K562 (cell line): Measurements from ENCODE around the gene LRRFIP2. TPM values are rescaled to one million over a fixed set of nuclear protein-coding genes. Genes with fewer than 3 reads are reported as not detected.

Experiments
- ATAC-seq: fragments of 200-7000 bp; cut with Tn5 transposase; 3 replicates; pipeline ENCODE4 v1.9.1; 2020; ENCODE audit warnings: moderate library complexity
- BruUV-seq: library from RNA; stranded (reverse); fragments of 400-500 nt; replicated peaks from 2 replicates; lab custom pipeline; 2021; lab: Mats Ljungman, UMichigan
- CTCF ChIA-PET: fragments of 300-600 bp; formaldehyde crosslinking; extraction: SDS; loops from one replicate; lab custom pipeline; 2021; ENCODE audit warnings: low intra/inter-chr PET ratio; lab: Yijun Ruan, JAX
- POLR2A ChIA-PET: fragments of 300-600, 350-650 bp; sonication (Branson Sonifier 250); formaldehyde crosslinking; extraction: SDS; loops from one replicate; lab custom pipeline; 2021; ENCODE audit warnings: antibody characterized with exemption, inconsistent platforms; lab: Yijun Ruan, JAX
- DNase-seq, 4 experiments: peaks; one replicate each; pipeline versions ENCODE4 v3.0.0 to v3.0.0-alpha.2; 2011 to 2018; ENCODE audit warnings: low spot score in 3 of 4, mixed read lengths in 3 of 4; ENCODE audit errors: extremely low read depth in 1 of 4
- FAIRE-seq: peaks from 2 replicates; lab custom pipeline; 2011; peaks lifted over from hg19 to GRCh38; lab: Jason Lieb, UNC
- H2AFZ ChIP-seq: 2 replicates; pipeline ENCODE4 v1.6.0; 2011; ENCODE audit warnings: low read depth, low read length, control low read depth, inconsistent platforms
- H3K27ac ChIP-seq: fragments of 200-600 bp; 3 replicates; pipeline ENCODE4 v1.8.0; 2011; ENCODE audit warnings: low read depth, mild to moderate bottlenecking, control low read depth, inconsistent platforms, low read length, moderate library complexity, mixed read lengths; ENCODE audit errors: extremely low read depth
- H3K27me3 ChIP-seq, 2 experiments: fragments of 300-600 bp in 1 of 2; 2 replicates in 1 of 2; 3 replicates in 1 of 2; pipeline versions ENCODE4 v1.6.0 to v1.8.0; 2011; ENCODE audit warnings: inconsistent platforms in 2 of 2, low read length in 2 of 2, mild to moderate bottlenecking in 1 of 2, mixed read lengths in 1 of 2, moderate library complexity in 1 of 2; ENCODE audit not compliant: control insufficient read depth in 2 of 2, insufficient read depth in 2 of 2
- H3K36me3 ChIP-seq: fragments of 300-600 bp; 3 replicates; pipeline ENCODE4 v1.8.0; 2011; ENCODE audit warnings: mild to moderate bottlenecking, low read length, inconsistent platforms; ENCODE audit not compliant: control insufficient read depth, insufficient read depth
- H3K4me1 ChIP-seq, 2 experiments: fragments of 200-600 bp in 1 of 2; replicated peaks in 1 of 2; 2 replicates in 1 of 2; 3 replicates in 1 of 2; pipeline versions ENCODE4 v1.5.1 to v1.8.0; 2011; ENCODE audit warnings: inconsistent platforms in 2 of 2, low read length in 2 of 2, mild to moderate bottlenecking in 1 of 2, mixed read lengths in 1 of 2, moderate library complexity in 1 of 2; ENCODE audit not compliant: control insufficient read depth in 2 of 2, insufficient read depth in 2 of 2
- H3K4me2 ChIP-seq: 2 replicates; pipeline ENCODE4 v1.6.1; 2011; ENCODE audit warnings: low read length, control low read depth, inconsistent platforms, mixed read lengths; ENCODE audit not compliant: insufficient read depth
- H3K4me3 ChIP-seq: fragments of 200-600 bp; sonication (generic), shearing (Covaris generic); 2 replicates; pipeline ENCODE4 v1.5.1; 2016; ENCODE audit warnings: control low read depth, inconsistent platforms
- H3K79me2 ChIP-seq: fragments of 200-600 bp; 3 replicates; pipeline ENCODE4 v1.8.0; 2011; ENCODE audit warnings: low read length, inconsistent platforms; ENCODE audit not compliant: control insufficient read depth, insufficient read depth
- H3K9ac ChIP-seq, 2 experiments: 2 replicates each; pipeline versions ENCODE4 v1.6.0 to v1.6.1; 2011; ENCODE audit warnings: low read depth in 2 of 2, low read length in 2 of 2, control low read depth in 1 of 2, inconsistent platforms in 1 of 2, mild to moderate bottlenecking in 1 of 2, mixed read lengths in 1 of 2; ENCODE audit not compliant: insufficient read depth in 1 of 2
- H3K9me1 ChIP-seq: one replicate; pipeline ENCODE4 v1.6.0; 2011; ENCODE audit warnings: inconsistent platforms, mild to moderate bottlenecking, low read length, moderate library complexity; ENCODE audit not compliant: control insufficient read depth, insufficient read depth
- H3K9me3 ChIP-seq: replicated peaks from 2 replicates; pipeline ENCODE4 v1.5.1; 2011; ENCODE audit warnings: low read depth, low read length, inconsistent platforms; ENCODE audit not compliant: control insufficient read depth, insufficient read depth
- H4K20me1 ChIP-seq: replicated peaks from 2 replicates; pipeline ENCODE4 v1.6.1; 2011; ENCODE audit warnings: low read length, inconsistent platforms, mixed read lengths; ENCODE audit not compliant: control insufficient read depth, insufficient read depth
- BRD4 ChIP-seq: fragments of 200-600 bp; sonication (generic); IDR thresholded peaks from 2 replicates; pipeline ENCODE4 v1.6.1; 2017; ENCODE audit warnings: inconsistent platforms
- DDX20 ChIP-seq: fragments of 450-650 bp; IDR thresholded peaks from 2 replicates; pipeline ENCODE4 v1.6.1; 2016; ENCODE audit warnings: missing genetic modification characterization, low read depth, mild to moderate bottlenecking, missing compliant biosample characterization, moderate library complexity
- E2F5 ChIP-seq: sonication (generic); formaldehyde crosslinking; IDR thresholded peaks from 2 replicates; pipeline ENCODE4 v1.8.0; 2022; ENCODE audit warnings: mild to moderate bottlenecking, missing genetic modification reagents
- HNRNPL ChIP-seq: fragments of 200-400 bp; formaldehyde crosslinking; IDR thresholded peaks from 2 replicates; pipeline ENCODE4 v1.6.1; 2017; ENCODE audit warnings: low read depth, mild to moderate bottlenecking, low read length
- HSF4 ChIP-seq: fragments of 250-450 bp; sonication (Bioruptor Pico); IDR thresholded peaks from 2 replicates; pipeline ENCODE4 v2.1.2; 2022; ENCODE audit warnings: mild to moderate bottlenecking, moderate library complexity, borderline replicate concordance
- MTA3 ChIP-seq: fragments of 450-650 bp; formaldehyde crosslinking; IDR thresholded peaks from 2 replicates; pipeline ENCODE4 v1.6.1; 2017; ENCODE audit warnings: mild to moderate bottlenecking, borderline replicate concordance
- RUNX1 ChIP-seq: sonication (generic); IDR thresholded peaks from 2 replicates; pipeline ENCODE4 v1.6.1; 2016; ENCODE audit warnings: antibody characterized with exemption, low read depth
- SMC3 ChIP-seq: conservative IDR thresholded peaks from 2 replicates; pipeline ENCODE4 v1.6.1; 2011; ENCODE audit warnings: low read depth, low read length, improper control_type of control experiment; ENCODE audit not compliant: insufficient read depth
- TEAD2 ChIP-seq: fragments of 450-650 bp; IDR thresholded peaks from 2 replicates; pipeline ENCODE4 v1.6.1; 2016; ENCODE audit warnings: missing genetic modification characterization, control low read depth, missing compliant biosample characterization
- TEAD4 ChIP-seq, 2 experiments: sonication (generic) in 1 of 2; formaldehyde crosslinking in 1 of 2; IDR thresholded peaks; 2 replicates each; pipeline versions ENCODE4 v1.6.1 to v1.8.0; 2012 to 2022; ENCODE audit warnings: borderline replicate concordance in 1 of 2, inconsistent platforms in 1 of 2, low read length in 1 of 2, mild to moderate bottlenecking in 1 of 2, missing genetic modification reagents in 1 of 2
- ZBED1 ChIP-seq: IDR thresholded peaks from 2 replicates; pipeline ENCODE4 v1.6.1; 2014
- ZBTB7A ChIP-seq: IDR thresholded peaks from 2 replicates; pipeline ENCODE4 v1.6.1; 2011; ENCODE audit warnings: low read depth, mild to moderate bottlenecking, low read length, moderate library complexity, borderline replicate concordance; ENCODE audit not compliant: control insufficient read depth
- ZNF197 ChIP-seq: fragments of 200-800 bp; sonication (Bioruptor generic); IDR thresholded peaks from 2 replicates; pipeline ENCODE4 v1.6.1; 2016; ENCODE audit warnings: low read depth, missing genetic modification characterization, missing compliant biosample characterization
- ZNF324 ChIP-seq: fragments of 250-450 bp; sonication (Bioruptor Pico); IDR thresholded peaks from 2 replicates; pipeline ENCODE4 v1.4.0; 2020; ENCODE audit warnings: mild to moderate bottlenecking
- ZNF507 ChIP-seq: conservative IDR thresholded peaks from 2 replicates; pipeline ENCODE4 v1.6.1; 2017; ENCODE audit warnings: missing genetic modification characterization, missing compliant biosample characterization
- ZNF511 ChIP-seq: sonication (generic); formaldehyde crosslinking; IDR thresholded peaks from 2 replicates; pipeline ENCODE4 v1.8.0; 2022; ENCODE audit warnings: mild to moderate bottlenecking, missing genetic modification reagents
- WGBS: fragments of 100-300 bp; shearing (Covaris generic); methylation state at CpG from one replicate; pipeline ENCODE4 v1.1.6; 2016; ENCODE audit warnings: low coverage, mixed read lengths; ENCODE audit not compliant: insufficient coverage; ENCODE audit errors: missing lambda C conversion rate; 5-methylcytosine and 5-hydroxymethylcytosine counted together
- in situ Hi-C: fragments of 300-500 bp; cut with MboI; formaldehyde crosslinking; loops from 4 replicates; pipeline ENCODE4 v1.15.0; 2018; ENCODE audit warnings: inconsistent platforms, mixed read lengths
- intact Hi-C: fragments of 100-400 bp; cut with micrococcal nuclease; formaldehyde crosslinking; loops from 2 replicates; pipeline ENCODE4 v1.14.2; 2022
- polyA plus RNA-seq, 8 experiments: library from polyadenylated mRNA; depleted of rRNA in 4 of 8; stranded (reverse) in 5 of 8; unstranded in 3 of 8; fragments of >200 nt; fragmentation: Nextera tagmentation in 2 of 8; fragmentation: Illumina TruSeq in 1 of 8; extraction: Ambion mirVana in 2 of 8; extraction: Trizol in 1 of 8; gene quantifications; 2 replicates each; pipeline versions ENCODE4 v1.2.1 to v1.2.3, GENCODE V29; 2011 to 2014; ENCODE audit warnings: inconsistent platforms in 1 of 8, missing spikeins in 1 of 8
- total RNA-seq, 7 experiments: library from RNA; depleted of rRNA in 6 of 7; stranded (reverse); fragments of >200 nt in 6 of 7; fragmentation: Illumina TruSeq in 2 of 7; extraction: Trizol in 2 of 7; gene quantifications; 2 replicates each; pipeline versions ENCODE4 v1.2.1 to v1.2.3, GENCODE V29; 2011 to 2021; ENCODE audit warnings: low replicate concordance in 1 of 7

LRRFIP2 gene
- total and polyA plus RNA-seq, 9 of the 15 experiments (the other 6 are each of a cell fraction or from before 2014, with no cell fraction given), result 9.9 to 53.9 (median 42.7) TPM

GRCh38 chr3:37094636-37095035 is 79.7 kb downstream of the LRRFIP2 start:
- CTCF ChIA-PET, result no interaction called here
- Histone ChIP-seq H3K79me2 (no peaks in the 10 kb centered on the region), H3K4me3 (no peak overlapping the region), H3K4me2 (no peak overlapping the region), H3K9ac (no peak overlapping the region), H3K27ac (no peak overlapping the region), H3K4me1 (no peaks in the 10 kb centered on the region), H3K27me3 (no peaks in the 10 kb centered on the region), H4K20me1 (no peaks in the 10 kb centered on the region), H3K9me3 (no peaks in the 10 kb centered on the region), H3K36me3 (peaks cover 22% of the 10 kb centered on the region; the same call in 1 of the 3 replicates), H2AFZ (no peak overlapping the region), H3K9me1 (no peaks in the 10 kb centered on the region)
- intact Hi-C loops (no loop called here), in situ Hi-C loops (no loop called here)
- POLR2A ChIA-PET, result interaction anchor here (0.6 kb wide), 1 partner anchor 52 kb away, joined by 3 read pairs; no protein-coding TSS in a partner anchor
- FAIRE-seq, result no peak
- no TSS peak for BruUV-seq
- no peak for ATAC-seq
- no peak for TF ChIP-seq ZNF511 (CRISPR knock-in tag)
- TF ChIP-seq E2F5 (CRISPR knock-in tag), result no peak
- no peak for TF ChIP-seq ZNF324 (CRISPR knock-in tag)
- TF ChIP-seq ZBED1, result no peak
- no peak for TF ChIP-seq RUNX1
- no peak for TF ChIP-seq MTA3
- TF ChIP-seq HSF4 (CRISPR knock-in tag), result no peak
- TF ChIP-seq SMC3, result no peak
- no peak for TF ChIP-seq ZNF197 (CRISPR knock-in tag)
- TF ChIP-seq BRD4, result no peak
- TF ChIP-seq TEAD2 (tag), result no peak
- no peak for TF ChIP-seq ZBTB7A
- TF ChIP-seq HNRNPL, result no peak
- TF ChIP-seq ZNF507 (tag), result no peak
- TF ChIP-seq TEAD4 (IDR thresholded peaks at IDR 0.05; ENCODE audit: low read length), result no peak
- TF ChIP-seq TEAD4 (CRISPR knock-in tag; IDR thresholded peaks at IDR 0.05; ENCODE audit: borderline replicate concordance), result no peak
- no peak for TF ChIP-seq DDX20 (tag)
- WGBS, result 72% methylated on average over 3 of the region's 3 CpGs
- no peak for DNase-seq
